Activated naive CD8-positive, alpha-beta T cell treated with anti-CD3 and anti-CD28 coated beads for 36 hours (primary cell): ENCODE results near the gene HSPA4. TPM values are rescaled to one million over a fixed set of nuclear protein-coding genes. Genes with fewer than 3 reads are reported as not detected.
A peak's percentile ranks its signal among the peaks of the same experiment; 100 is the strongest.

Experiments
- DNase-seq: peaks from one replicate; pipeline ENCODE4 v3.0.0; 2021
- H3K27ac Mint-ChIP-seq: one replicate; pipeline ENCODE4 v1.8.0; 2022; ENCODE audit warnings: mild to moderate bottlenecking, moderate library complexity, mixed read lengths
- H3K27me3 Mint-ChIP-seq: one replicate; pipeline ENCODE4 v1.8.0; 2022; ENCODE audit warnings: mild to moderate bottlenecking, mixed read lengths
- H3K36me3 Mint-ChIP-seq: one replicate; pipeline ENCODE4 v1.8.0; 2021; ENCODE audit warnings: mild to moderate bottlenecking, mixed read lengths
- H3K4me1 Mint-ChIP-seq: one replicate; pipeline ENCODE4 v1.8.0; 2021; ENCODE audit warnings: mixed read lengths
- H3K4me3 Mint-ChIP-seq: one replicate; pipeline ENCODE4 v1.8.0; 2022; ENCODE audit warnings: mild to moderate bottlenecking, moderate library complexity, mixed read lengths
- H3K9me3 Mint-ChIP-seq: one replicate; pipeline ENCODE4 v1.8.0; 2022; ENCODE audit warnings: mixed read lengths
- total RNA-seq, 2 experiments: library from RNA; stranded (reverse); gene quantifications; one replicate each; pipeline ENCODE4 v1.2.3, GENCODE V29; 2021

The HSPA4 gene
- total RNA-seq, 2 experiments from 2014 or later = 296 to 302 TPM

- peaks cover 23% of the 10 kb centered on the region for H3K36me3 Mint-ChIP-seq
- H3K4me1 Mint-ChIP-seq = peaks cover 19% of the 10 kb centered on the region
- no peak overlapping the region for H3K27ac Mint-ChIP-seq
- no peak for DNase-seq
- H3K9me3 Mint-ChIP-seq = no peaks in the 10 kb centered on the region
- H3K27me3 Mint-ChIP-seq = no peaks in the 10 kb centered on the region
- no peak overlapping the region for H3K4me3 Mint-ChIP-seq
Measured at GRCh38 chr5:133108481-133108921, 56.7 kb downstream of the HSPA4 start.

DNA sequence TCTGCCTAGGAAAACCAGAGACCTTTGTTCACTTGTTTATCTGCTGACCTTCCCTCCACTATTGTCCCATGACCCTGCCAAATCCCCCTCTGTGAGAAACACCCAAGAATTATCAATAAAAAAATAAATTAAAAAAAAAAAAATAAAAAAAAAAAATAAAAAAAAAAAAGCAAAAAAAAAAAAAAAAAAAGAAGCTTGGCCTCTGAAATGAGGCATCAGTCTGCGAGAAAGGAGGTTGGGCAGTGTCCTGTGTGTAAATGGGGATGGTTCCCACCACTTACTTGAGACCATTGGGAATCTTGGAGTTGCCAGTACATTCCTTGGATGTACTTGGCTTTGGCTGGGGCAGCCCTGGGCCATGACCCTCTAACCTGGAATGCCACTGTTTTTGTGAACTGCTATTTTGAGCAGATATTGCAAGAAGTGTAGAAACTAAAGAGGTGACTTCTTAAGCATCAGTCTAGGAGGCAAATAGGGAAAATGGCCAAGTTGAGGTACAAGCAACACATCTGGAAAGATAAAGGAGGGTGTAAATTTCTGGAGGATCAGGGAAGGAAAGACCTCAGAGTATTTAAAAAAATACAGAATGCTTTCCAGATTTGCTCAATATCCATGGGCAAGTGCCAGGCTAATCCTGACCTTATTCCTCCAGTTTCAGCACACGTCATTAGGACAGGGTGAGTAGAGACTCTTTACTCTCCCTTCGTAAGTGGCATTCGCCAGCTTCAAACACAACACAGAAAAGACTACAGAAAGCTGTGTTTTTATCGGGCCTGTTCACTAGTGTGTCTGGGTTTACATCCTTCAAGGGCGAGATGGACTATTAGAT, 58.1 kb downstream of the HSPA4 start:
- Mint-ChIP-seq H3K36me3 (peaks cover 18% of the 10 kb centered on the region), H3K27me3 (no peaks in the 10 kb centered on the region), H3K9me3 (no peaks in the 10 kb centered on the region), H3K4me1 (peaks cover 19% of the 10 kb centered on the region), H3K4me3 (no peak overlapping the region), H3K27ac (no peak overlapping the region)
- no peak for DNase-seq

DNA sequence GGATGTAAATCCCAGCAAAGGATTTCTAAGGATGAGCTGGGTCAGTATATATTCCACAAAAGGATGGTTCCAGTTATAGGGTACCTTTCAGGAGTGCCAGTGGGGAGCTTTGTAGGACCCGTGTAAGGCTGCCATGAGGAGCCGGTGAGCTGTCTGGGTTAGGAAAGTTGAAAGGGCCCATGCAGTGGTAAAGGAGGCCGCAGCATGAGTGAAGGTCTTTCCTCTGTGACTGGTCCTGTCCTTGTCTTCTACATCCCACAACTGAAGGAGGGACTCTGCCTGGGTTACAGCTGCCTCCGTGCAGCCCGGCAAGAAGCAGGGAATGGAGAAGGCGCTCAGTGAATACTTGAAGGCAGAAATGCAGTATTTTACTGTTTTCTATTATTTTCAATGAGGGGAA, 58.9 kb downstream of the HSPA4 start:
- no peak for DNase-seq
- Mint-ChIP-seq H3K4me1 (peaks cover 19% of the 10 kb centered on the region), H3K27me3 (no peaks in the 10 kb centered on the region)

DNA sequence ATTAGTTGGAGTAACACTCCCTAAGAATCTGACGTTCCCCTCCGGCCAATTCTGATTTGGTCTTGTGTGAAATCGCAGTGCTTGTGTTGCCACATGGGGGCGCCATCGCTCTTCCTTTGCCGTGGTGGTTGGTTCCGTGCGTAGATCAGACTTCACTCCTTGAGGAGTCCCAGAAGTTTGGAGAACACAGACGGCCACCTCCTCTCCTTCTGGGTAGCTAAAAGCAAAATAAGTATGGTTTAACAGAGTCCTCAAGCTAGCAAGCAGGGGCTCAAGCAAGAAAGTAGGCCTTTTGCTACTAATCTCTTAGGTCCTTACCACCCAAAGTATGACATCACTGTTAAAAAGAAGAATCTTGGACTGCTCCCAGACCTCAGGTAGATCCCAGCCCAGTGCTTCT, 59.5 kb downstream of the HSPA4 start:
- H3K9me3 Mint-ChIP-seq = no peaks in the 10 kb centered on the region
- DNase-seq = peak; percentile 78
- peaks cover 6% of the 10 kb centered on the region for H3K36me3 Mint-ChIP-seq
- H3K4me1 Mint-ChIP-seq = peaks cover 15% of the 10 kb centered on the region
- H3K27ac Mint-ChIP-seq = no peak overlapping the region
- no peaks in the 10 kb centered on the region for H3K27me3 Mint-ChIP-seq
- no peak overlapping the region for H3K4me3 Mint-ChIP-seq

More for the DNA sequence above, 58.9 kb downstream of the HSPA4 start:
- Mint-ChIP-seq H3K36me3 (peaks cover 10% of the 10 kb centered on the region), H3K27ac (no peak overlapping the region), H3K4me3 (no peak overlapping the region), H3K9me3 (no peaks in the 10 kb centered on the region)

GRCh38 chr5:133112026-133112660, 60.3 kb downstream of the HSPA4 start:
- DNase-seq = no peak
- Mint-ChIP-seq H3K4me1 (peaks cover 10% of the 10 kb centered on the region), H3K27me3 (no peaks in the 10 kb centered on the region), H3K27ac (no peak overlapping the region), H3K9me3 (no peaks in the 10 kb centered on the region), H3K36me3 (no peaks in the 10 kb centered on the region), H3K4me3 (no peak overlapping the region)

DNA sequence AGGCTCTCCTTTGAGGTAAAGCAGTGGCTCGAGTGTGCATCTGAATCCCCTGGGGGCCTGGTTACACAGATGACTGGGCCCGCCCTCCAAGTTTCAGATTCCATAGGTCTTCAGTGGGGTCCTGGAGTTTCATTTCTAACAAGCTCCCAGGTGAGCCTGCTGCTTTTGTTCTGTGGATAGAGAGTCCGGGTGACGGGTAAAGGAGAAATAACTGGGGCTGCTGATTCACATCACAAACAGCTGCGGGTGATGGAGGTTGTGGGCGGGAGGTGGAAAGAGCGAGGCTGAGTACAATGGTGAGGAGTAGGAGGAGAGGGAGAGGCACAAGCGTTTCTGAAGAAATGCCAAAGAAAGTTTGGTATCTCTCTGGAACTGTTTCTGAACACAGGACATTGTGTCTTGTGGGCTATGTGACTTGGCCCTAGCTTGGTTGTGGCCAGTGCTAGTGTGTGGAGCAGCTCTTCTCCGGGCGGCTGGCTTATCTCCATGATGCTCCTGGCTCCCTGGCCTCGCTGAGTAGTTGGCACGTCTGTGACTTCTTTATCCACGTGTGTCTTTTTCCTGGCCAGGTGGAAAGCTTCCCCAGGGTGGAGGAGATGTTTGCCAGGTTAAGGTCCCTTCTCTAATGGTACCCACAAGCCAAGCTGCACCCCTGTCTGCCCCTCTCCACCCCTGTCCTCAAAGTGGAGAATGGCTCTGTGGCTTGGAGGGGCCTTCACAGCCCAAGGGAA, 61.7 kb downstream of the HSPA4 start:
- H3K4me3 Mint-ChIP-seq = no peak overlapping the region
- no peaks in the 10 kb centered on the region for H3K36me3 Mint-ChIP-seq
- H3K9me3 Mint-ChIP-seq = no peaks in the 10 kb centered on the region
- H3K27me3 Mint-ChIP-seq = no peaks in the 10 kb centered on the region
- H3K27ac Mint-ChIP-seq = no peak overlapping the region
- peak; percentile 26 for DNase-seq
- H3K4me1 Mint-ChIP-seq = peaks cover 7% of the 10 kb centered on the region

DNA sequence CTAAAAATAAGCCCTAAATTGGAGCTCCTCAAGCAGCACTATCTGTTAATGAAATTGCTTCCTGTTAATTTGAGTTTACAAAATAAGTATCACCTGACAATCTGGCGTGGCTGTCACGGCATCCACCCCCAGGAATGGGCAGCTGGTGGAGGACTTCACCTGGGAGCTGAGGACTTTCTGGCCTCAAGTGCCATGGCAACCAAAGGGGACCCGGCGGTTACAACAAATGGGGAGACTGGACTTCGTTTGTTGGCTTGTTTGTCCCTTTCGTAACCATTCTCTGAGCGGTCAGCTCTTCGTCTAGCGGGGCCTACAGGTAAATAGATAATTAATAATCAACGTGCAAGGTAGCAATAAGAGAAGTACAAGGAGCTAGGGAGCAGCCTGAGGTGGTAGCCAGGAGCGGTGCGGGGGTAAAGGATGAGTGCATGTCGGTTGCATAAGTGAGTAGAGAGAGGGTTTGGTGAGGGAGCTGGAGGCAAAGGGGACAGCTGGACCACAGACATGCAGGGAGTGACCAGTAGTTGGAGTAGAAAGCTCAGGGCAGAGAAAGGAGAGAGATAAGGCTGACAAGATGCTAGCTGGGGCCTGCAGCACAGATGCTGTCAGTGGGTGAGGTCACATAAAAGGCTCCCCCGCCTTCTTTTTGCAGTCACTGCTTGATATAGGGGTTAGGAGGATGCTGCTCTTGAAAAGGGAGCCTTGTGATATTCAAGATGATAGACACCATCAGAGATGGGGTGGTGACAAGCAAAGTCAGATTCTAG, 62.5 kb downstream of the HSPA4 start:
- H3K27ac Mint-ChIP-seq = peak overlapping the region; percentile 2
- DNase-seq = no peak
- H3K27me3 Mint-ChIP-seq = no peaks in the 10 kb centered on the region
- no peak overlapping the region for H3K4me3 Mint-ChIP-seq
- no peaks in the 10 kb centered on the region for H3K36me3 Mint-ChIP-seq
- H3K9me3 Mint-ChIP-seq = no peaks in the 10 kb centered on the region
- H3K4me1 Mint-ChIP-seq = peaks cover 7% of the 10 kb centered on the region

DNA sequence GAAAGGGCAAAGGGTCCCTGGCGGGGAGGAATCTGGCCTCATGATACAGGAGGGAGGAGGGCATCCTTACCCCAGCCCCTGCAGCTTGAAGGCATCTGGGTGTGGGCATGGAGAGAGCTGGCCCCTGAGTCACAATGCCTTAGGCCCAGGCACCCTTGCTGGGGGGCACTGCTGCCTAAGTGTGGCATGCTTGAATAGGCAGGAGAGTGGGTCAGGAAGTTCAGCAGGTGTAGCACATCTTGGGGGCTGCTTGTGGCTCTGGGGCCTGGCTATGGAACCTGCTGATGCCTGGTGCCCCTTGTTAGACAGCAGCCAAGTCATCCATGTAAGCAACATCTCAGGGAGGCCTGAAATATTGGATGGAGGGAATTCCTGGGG, 63.1 kb downstream of the HSPA4 start:
- Mint-ChIP-seq H3K4me3 (no peak overlapping the region), H3K9me3 (no peaks in the 10 kb centered on the region), H3K4me1 (peaks cover 7% of the 10 kb centered on the region), H3K36me3 (no peaks in the 10 kb centered on the region), H3K27ac (no peak overlapping the region), H3K27me3 (no peaks in the 10 kb centered on the region)
- no peak for DNase-seq

GRCh38 chr5:133116601-133117000, 64.8 kb downstream of the HSPA4 start:
- H3K27ac Mint-ChIP-seq = no peak overlapping the region

GRCh38 chr5:133117166-133117911, 65.5 kb downstream of the HSPA4 start:
- no peaks in the 10 kb centered on the region for H3K36me3 Mint-ChIP-seq
- no peaks in the 10 kb centered on the region for H3K4me1 Mint-ChIP-seq
- H3K27me3 Mint-ChIP-seq = no peaks in the 10 kb centered on the region
- no peaks in the 10 kb centered on the region for H3K9me3 Mint-ChIP-seq
- no peak for DNase-seq
- H3K27ac Mint-ChIP-seq = no peak overlapping the region
- H3K4me3 Mint-ChIP-seq = no peak overlapping the region

More at GRCh38 chr5:133116601-133117000, 64.8 kb downstream of the HSPA4 start:
- H3K27me3 Mint-ChIP-seq = no peaks in the 10 kb centered on the region
- no peaks in the 10 kb centered on the region for H3K36me3 Mint-ChIP-seq
- H3K4me3 Mint-ChIP-seq = no peak overlapping the region
- H3K9me3 Mint-ChIP-seq = no peaks in the 10 kb centered on the region
- DNase-seq = no peak
- no peaks in the 10 kb centered on the region for H3K4me1 Mint-ChIP-seq

GRCh38 chr5:133117912-133118445, 66.2 kb downstream of the HSPA4 start:
- H3K9me3 Mint-ChIP-seq = no peaks in the 10 kb centered on the region
- no peak for DNase-seq
- H3K4me3 Mint-ChIP-seq = no peak overlapping the region
- H3K27ac Mint-ChIP-seq = no peak overlapping the region
- no peaks in the 10 kb centered on the region for H3K27me3 Mint-ChIP-seq
- no peaks in the 10 kb centered on the region for H3K4me1 Mint-ChIP-seq
- no peaks in the 10 kb centered on the region for H3K36me3 Mint-ChIP-seq

DNA sequence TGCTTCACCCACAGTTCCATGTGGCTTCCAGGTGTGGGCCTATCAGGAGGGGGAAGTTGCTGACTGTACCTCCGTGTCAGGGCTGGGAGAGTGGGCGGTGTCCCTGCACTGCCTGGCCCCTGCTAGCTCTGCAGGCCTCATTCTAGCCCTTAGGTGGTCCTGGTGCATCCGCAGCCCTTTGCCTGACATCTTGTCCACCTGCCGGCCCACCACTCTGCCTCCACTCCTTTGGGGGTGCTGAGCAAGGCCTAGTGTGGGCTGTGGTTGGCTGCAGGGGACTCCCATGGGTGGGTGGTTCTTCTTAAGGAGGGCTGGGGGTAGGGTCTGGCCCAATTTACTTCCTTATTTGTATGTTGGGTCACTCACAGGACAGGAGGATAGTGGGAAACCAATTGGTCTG, 66.9 kb downstream of the HSPA4 start:
- H3K4me3 Mint-ChIP-seq = no peak overlapping the region
- H3K4me1 Mint-ChIP-seq = no peaks in the 10 kb centered on the region
- H3K27me3 Mint-ChIP-seq = no peaks in the 10 kb centered on the region
- H3K27ac Mint-ChIP-seq = no peak overlapping the region
- H3K36me3 Mint-ChIP-seq = no peaks in the 10 kb centered on the region
- DNase-seq = no peak
- no peaks in the 10 kb centered on the region for H3K9me3 Mint-ChIP-seq

GRCh38 chr5:133119233-133119711, 67.5 kb downstream of the HSPA4 start:
- Mint-ChIP-seq H3K36me3 (no peaks in the 10 kb centered on the region), H3K9me3 (no peaks in the 10 kb centered on the region), H3K4me3 (no peak overlapping the region), H3K4me1 (no peaks in the 10 kb centered on the region), H3K27ac (no peak overlapping the region), H3K27me3 (no peaks in the 10 kb centered on the region)
- DNase-seq = no peak
